GM21528 (cell line): ENCODE results near the gene GGN.

Source experiments
- ATAC-seq: cut with Tn5 transposase; IDR thresholded peaks from one replicate; pipeline ENCODE4 v1.9.1; 2021; ENCODE audit warnings: mild to moderate bottlenecking, moderate library complexity; ENCODE audit not compliant: unreplicated experiment, low FRiP score

Gene GGN

DNA sequence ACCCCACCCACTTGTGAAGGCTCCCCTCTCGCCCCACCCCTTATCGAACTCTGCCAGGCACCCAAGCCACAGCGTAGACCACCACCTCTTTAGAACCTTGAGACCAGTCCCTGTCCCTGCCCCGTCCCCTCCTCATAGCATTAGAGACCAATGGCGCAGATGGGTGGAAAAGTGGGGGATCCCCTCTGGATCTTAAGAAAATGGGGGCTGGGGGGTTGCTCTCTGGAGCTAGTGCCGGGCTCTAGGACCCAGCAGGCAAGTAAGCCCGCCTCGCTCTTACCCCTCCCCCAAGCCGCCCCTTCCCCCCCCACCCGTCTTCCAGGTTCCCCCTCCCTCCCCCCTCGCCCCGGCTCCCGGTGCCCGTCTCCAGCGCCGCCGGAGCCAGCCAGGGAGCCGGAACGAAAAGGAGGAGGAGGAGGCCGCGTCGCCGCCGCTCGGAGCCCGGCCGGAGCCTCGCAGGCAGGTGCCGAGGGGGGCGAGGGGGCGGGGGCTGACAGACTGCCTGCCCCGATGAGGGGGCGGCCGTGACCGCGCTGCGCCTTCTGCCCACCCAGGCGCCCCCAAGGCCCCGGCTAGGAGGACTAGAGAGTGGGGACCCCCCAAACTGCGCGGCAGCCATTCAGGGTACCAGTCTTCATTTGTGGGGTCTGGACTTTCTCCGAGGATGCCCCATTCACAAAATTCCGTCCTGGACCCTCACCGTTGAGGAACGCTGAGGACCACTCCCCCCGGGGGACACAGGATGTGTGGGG, 691 bp upstream of the GGN start, which contains the start of gene SPRED3:
TSS of gene SPRED3 (plus strand) at position 349 of the 752 bp plus-strand sequence. CDS start 1,606 bp downstream, outside the sequence.
- ATAC-seq, result no peak

DNA sequence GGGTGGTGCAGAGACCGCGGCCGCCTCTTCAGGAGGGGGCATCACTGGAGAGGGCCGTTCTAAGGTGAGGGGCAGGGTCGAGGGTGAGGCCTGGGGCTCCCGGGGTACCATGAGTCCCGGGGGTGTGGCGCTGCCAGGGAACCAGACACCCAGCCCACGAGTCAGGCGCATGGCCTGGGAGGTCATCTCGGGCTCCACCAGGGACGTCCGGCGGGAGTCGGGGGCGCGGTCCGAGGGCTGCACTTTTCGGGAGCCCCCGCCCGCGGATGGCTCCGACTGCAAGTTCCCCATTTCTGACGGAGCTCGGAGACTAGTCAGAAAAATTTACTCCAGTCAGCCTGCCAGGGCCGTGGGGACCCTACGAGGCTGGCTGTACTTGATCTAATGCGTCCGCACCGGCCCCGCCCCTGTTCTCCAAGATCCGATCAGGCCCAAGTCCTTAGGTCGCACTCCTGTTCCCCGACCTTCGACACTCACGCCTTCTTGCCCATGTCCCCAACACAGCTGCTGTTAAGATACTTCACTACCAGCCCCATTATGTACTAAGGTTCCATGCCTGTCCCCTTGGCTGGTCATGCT, 774 bp downstream of the GGN start:
- no peak for ATAC-seq

GRCh38 chr19:38386300-38386970, 1.4 kb downstream of the GGN start:
- ATAC-seq, result no peak

GRCh38 chr19:38385804-38386257, 2.0 kb downstream of the GGN start:
- no peak for ATAC-seq

GRCh38 chr19:38385057-38385803, 2.6 kb downstream of the GGN start:
- ATAC-seq, result no peak

DNA sequence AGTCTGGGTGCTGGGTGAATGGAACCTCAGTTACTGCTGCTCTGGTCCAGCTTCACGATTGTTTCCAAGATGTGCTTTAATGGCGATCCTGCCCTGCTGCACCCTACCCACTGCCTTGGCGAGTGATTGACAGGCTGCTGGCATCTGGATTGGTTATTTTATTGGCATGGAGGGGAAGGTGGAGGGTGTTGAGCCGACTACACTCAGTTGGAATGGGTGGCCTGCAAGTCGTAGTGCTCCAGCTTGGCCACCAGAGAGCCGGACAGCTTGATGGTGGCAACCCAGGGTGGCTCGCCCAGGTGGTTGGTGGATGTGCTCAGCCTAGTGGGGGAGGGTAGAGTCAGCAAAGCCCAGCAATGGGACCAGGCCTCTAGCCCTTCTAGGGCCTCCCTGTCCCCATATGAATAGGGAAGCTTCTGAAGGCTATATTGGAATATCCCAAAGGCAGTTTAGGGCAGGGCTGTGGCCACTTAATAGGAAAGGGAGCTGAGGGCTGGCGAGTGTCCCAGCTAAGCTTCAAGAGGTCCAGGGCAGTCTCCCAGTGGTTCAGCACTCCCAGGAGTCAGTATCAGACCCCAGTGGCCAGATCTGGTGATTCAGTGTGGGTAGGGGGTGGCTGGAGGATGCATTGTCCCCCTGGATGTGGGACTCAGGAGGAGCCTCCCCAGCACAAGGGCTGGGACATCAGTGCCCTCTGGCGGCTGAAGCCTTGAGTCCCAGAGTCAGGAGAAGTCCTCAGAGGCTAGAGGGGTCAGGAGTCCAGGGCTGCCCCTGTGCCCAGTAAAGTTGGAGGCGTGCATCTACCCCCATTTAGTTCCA, 3.4 kb downstream of the GGN start:
- no peak for ATAC-seq

- no peak for ATAC-seq
These were observed 4.1 kb downstream of the GGN start for GRCh38 chr19:38383743-38384142.

GRCh38 chr19:38383184-38383583, 4.7 kb downstream of the GGN start:
- ATAC-seq, result no peak

DNA sequence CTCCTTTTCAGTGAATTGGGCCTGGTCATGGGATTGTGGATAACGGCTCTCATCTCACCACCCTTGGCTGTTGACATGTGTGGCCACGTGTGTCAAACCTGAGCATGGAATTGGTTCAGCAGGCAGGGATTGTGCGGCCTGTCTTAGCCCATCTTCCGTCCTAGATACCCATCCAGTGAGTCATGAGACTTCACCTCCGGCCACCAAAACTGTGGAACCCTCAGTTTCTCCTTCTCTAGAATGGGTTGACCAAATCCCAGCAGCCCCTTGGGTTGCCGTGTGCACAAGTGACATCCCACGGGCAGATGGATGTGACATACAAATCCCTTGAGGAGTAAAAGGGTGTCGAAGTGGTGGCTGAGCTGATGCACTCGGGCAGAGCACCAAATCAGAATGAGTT, 6.7 kb downstream of the GGN start:
- no peak for ATAC-seq

- ATAC-seq, result no peak
These were observed 9.0 kb downstream of the GGN start for GRCh38 chr19:38378866-38379265.

DNA sequence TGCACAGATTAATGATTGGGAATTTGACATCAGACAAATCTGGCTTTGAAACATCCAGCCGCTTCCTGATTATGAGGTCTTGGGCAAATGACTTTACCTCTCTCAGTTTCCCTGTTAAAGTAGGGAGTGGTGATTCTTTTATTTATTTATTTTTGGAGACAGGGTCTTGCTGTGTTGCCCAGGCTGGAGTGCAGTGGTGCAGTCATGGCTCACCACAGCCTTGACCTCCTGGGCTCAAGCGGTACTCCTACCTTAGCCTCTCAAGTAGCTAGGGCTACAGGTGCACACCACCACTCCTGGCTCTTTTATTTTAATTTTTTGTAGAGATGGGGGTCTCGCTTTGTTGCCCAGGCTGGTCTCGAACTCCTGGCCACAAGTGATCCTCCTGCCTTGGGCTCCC, 10.8 kb downstream of the GGN start:
- no peak for ATAC-seq

DNA sequence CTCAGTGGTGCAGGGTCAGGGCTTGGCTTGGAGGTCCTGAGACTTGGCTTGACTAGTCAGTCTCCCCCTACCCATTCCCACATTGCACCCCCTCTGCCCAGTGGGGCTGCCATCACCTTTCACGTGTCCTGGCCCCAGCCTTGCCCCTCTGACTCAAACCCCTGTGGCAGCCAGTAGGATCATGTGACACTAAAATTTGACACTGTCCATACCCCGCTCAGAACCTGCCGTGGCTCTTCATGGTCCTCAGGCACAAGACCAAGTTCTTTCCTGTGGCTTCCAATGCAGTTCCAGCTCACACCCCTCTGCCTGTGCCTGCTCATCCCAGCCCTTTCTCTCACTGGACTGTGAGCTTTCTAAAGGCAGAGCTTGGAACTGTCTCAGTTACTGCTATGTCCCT, 11.3 kb downstream of the GGN start:
- ATAC-seq, result no peak

DNA sequence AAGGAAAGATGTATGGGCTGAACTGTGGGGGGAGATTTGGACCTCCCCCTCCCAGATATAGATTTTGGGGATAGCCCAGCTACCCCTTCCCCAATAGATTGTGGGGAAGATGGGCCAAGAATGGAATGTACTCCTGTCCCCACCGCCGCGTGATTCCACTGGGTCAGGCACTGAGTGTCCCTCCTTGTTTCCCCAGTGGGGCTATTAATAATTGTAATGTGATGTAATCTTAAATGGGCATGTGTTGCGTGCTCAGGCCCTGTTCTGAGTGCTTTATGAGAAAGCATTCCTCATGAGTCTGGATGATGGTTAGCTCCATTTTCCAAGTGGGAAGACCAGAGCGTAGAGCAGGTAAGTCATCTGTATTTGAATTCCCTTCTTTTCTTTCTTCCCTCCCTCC, 12.1 kb downstream of the GGN start:
- ATAC-seq, result no peak

DNA sequence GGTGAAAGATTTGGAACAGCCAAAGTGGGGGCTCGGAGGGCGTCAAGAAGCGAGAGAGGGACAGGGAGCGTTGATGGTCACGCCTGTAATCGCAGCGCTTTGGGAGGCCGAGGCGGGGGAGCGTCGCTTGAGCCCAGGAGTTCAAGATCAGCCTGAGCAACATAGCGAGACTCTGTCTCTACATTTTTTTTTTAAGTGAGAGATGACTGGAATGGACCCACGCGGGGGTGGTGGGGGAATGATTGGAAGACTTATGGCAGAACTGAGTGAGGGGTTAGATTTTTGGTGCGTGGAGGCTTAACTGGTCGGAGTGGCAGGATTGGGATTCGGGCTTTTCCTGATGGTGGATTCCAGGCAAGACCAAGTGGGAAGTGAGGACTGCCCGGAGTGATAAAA, 12.7 kb downstream of the GGN start:
- no peak for ATAC-seq

- ATAC-seq, result peak; percentile 88
These were observed 13.3 kb downstream of the GGN start, which contains the start of gene PSMD8 for GRCh38 chr19:38374332-38375097. PSMD8 (plus strand) TSS chr19:38374571; CDS start chr19:38374602, 31 bp downstream.

DNA sequence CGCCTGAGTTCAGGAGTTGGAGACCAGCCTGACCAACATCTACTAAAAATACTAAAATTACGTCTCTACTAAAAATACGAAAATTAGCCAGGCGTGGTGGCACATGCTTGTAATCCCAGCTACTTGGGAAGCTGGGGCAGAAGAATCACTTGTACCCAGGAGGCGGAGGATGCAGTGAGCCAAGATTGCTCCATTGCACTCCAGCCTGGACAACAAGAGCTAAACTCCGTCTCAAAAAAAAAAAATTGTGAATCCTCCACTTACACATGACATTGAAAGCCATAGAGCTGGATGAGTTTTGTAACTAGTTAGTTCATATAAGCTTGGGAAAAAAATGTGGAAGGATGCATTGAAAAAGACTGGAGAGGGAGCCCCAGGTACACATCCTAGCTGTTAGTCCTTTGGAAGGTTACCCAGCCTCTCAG, 13.9 kb downstream of the GGN start:
- no peak for ATAC-seq

DNA sequence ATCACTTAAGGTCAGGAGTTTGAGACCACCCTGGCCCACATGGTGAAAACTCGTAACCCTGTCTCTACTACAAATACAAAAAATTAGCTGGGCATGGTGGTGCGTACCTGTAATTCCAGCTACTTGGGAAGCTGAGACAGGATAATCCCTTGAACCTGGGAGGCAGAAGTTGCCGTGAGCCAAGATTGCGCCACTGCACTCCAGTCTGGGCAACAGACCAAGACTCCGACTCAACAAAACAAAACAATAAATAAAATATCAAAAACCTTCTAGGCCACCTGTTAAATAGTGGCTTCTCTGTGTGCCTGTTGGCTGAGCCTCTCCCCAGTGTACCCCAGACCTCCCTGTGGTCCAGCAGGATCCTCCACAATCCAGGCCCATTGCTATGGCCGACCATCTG, 16.8 kb downstream of the GGN start:
- no peak for ATAC-seq

GRCh38 chr19:38370299-38370698, 17.5 kb downstream of the GGN start:
- no peak for ATAC-seq

DNA sequence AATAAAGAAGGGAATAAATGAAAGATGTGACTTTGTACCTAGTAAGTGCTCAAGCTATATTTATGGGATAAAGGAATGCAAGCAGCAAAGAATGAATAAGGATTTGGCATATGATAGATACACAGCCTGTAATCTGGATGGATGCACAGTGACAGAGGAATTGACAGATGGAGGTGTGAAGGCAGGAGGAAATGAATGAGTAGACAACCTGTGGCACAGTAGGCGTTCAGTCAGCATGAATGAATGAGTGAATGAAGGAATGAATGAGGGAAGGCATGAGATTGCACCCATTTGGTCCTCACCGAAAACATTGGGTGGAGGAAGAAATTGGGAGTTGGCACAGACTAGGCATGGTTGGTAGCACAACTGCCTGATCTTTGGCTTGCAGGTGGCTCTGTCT, 18.2 kb downstream of the GGN start:
- no peak for ATAC-seq
